ENCODE measurements around the gene CMTR1. TPM values are rescaled to one million over a fixed set of nuclear protein-coding genes. Genes with fewer than 3 reads are reported as not detected.

CMTR1 gene
- total RNA-seq, 1 experiment from 2014 or later = 28.7 TPM

DNA sequence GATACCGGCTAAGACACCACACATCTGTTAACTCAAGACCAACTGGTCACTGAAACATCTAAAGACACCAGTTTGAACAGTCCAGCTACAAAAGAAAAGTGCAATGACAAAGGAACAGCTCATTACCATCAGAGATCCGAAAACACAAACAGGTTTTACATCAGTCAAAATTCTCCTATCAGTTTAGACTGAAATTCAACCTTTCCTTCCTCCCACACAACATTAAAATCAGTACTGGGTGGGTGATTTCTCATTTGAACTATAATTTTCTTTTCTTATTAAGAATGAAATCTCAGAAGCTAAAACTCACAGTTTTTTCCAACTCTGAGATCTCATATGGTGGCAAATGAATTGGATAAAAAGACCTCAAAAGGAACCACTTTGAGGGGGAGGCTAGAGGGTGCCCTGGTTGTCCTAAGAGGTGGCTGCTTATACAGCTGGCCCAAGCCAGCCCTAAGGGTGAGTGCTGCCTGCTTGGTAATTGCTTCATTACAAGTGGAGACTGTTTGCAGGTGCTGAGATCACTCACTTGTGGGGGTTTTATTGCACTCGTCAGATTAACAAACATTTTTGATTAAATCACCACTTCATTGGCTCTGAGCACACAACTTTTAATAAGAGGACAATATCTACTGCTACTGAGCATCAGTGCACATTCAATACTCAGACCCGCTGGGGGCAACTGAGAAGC is 62.4 kb downstream of the CMTR1 start:
- no peak overlapping the region for H2AFZ ChIP-seq (ENCODE audit: low read depth, low read length, poor library complexity, severe bottlenecking)
- no TSS peak for BruUV-seq (replicated peaks)
- no peaks in the 10 kb centered on the region for H3K9me3 ChIP-seq (ENCODE audit: control insufficient read depth in 1 of 2, insufficient read depth in 1 of 2, low read depth in 1 of 2, low read length in 2 of 2)
- H3K9ac ChIP-seq (ENCODE audit: low read length) = no peak overlapping the region
- no peak overlapping the region for H3K27ac ChIP-seq (ENCODE audit: low read depth, low read length)
- ChIA-PET RAD21 (ENCODE audit: low non-redundant PET in 1 of 2, low total read pairs in 2 of 2, uncharacterized antibody in 2 of 2, unreplicated experiment in 2 of 2) (no interaction called here), CTCF (no interaction called here), POLR2A (no interaction called here)
- no peaks in the 10 kb centered on the region for H3K27me3 ChIP-seq (ENCODE audit: insufficient read depth, low read length)
- H3K36me3 ChIP-seq (ENCODE audit: control insufficient read depth in 1 of 2, insufficient read depth in 2 of 2, low read length in 2 of 2) = no peaks in the 10 kb centered on the region
- ATAC-seq = no peak
- no peaks in the 10 kb centered on the region for H4K20me1 ChIP-seq (ENCODE audit: insufficient read depth)
- H3K4me2 ChIP-seq (ENCODE audit: low read length) = no peak overlapping the region
- H3K4me3 ChIP-seq (replicated peaks in 1 of 2; ENCODE audit: low read depth in 1 of 2, low read length in 2 of 2) = no peak overlapping the region
- peaks cover 4 to 15% of the 10 kb centered on the region in 2 experiments; a peak in 3 of 4 replicates for H3K4me1 ChIP-seq (ENCODE audit: control insufficient read depth in 1 of 2, insufficient read depth in 2 of 2, low read length in 2 of 2)
- no peaks in the 10 kb centered on the region for H3K9me2 ChIP-seq (ENCODE audit: insufficient read depth)
- H3K79me2 ChIP-seq (ENCODE audit: insufficient read depth, low read length) = peaks cover 11% of the 10 kb centered on the region; the same call in 1 of the 2 replicates
- no peak for DNase-seq (ENCODE audit: low read depth, low spot score)
- intact Hi-C loops (cut with micrococcal nuclease) = no loop called here
- TF ChIP-seq SRF (IDR thresholded peaks at IDR 0.05; ENCODE audit: low read depth) (no peak), ZNF274 (IDR thresholded peaks at IDR 0.05; ENCODE audit: low read depth, low read length) (no peak), CTCF (IDR thresholded peaks at IDR 0.05 in 2 of 3, conservative IDR thresholded peaks at IDR 0.05 in 1 of 3; ENCODE audit: borderline replicate concordance in 1 of 3, insufficient read depth in 1 of 3, low read depth in 2 of 3, low read length in 2 of 3) (no peak), ZBTB33 (IDR thresholded peaks at IDR 0.05; ENCODE audit: extremely low read depth, insufficient replicate concordance, low read length) (no peak), CEBPB (IDR thresholded peaks at IDR 0.05; ENCODE audit: low read depth) (no peak), SIN3A (IDR thresholded peaks at IDR 0.05; ENCODE audit: low read depth) (no peak), ATF3 (IDR thresholded peaks at IDR 0.05) (no peak), TCF7L2 (IDR thresholded peaks at IDR 0.05; ENCODE audit: borderline replicate concordance, extremely low read depth, insufficient read depth, insufficient read length) (no peak), POLR2A (IDR thresholded peaks at IDR 0.05; ENCODE audit: borderline replicate concordance, extremely low read depth, insufficient read depth, insufficient read length) (no peak), FOSL1 (IDR thresholded peaks at IDR 0.05; ENCODE audit: low read depth) (no peak), EZH2 (IDR thresholded peaks at IDR 0.05) (no peak)
- TF ChIP-seq, protein P1, sequence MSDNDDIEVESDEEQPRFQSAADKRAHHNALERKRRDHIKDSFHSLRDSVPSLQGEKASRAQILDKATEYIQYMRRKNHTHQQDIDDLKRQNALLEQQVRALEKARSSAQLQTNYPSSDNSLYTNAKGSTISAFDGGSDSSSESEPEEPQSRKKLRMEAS (IDR thresholded peaks at IDR 0.05) = no peak

Measured in HCT116 (cell line).